Thyroid gland (tissue), 4 donors: ENCODE results near the gene C17orf107.

Source experiments
- CTCF ChIP-seq, 6 experiments: fragments of 200-600 bp in 3 of 6; fragments of 450-650 bp in 3 of 6; sonication (generic) in 3 of 6; IDR thresholded peaks; one replicate each; pipeline ENCODE4 v1.5.1; 2016 to 2019; ENCODE audit warnings: antibody characterized with exemption in 6 of 6, mild to moderate bottlenecking in 2 of 6, inconsistent platforms in 1 of 6, moderate library complexity in 1 of 6
- POLR2A ChIP-seq, 2 donors: fragments of 450-650 bp; IDR thresholded peaks; one replicate each; pipeline ENCODE4 v1.6.1; 2017; ENCODE audit warnings: antibody characterized with exemption in 2 of 2, mild to moderate bottlenecking in 2 of 2, moderate library complexity in 1 of 2

- no peak for TF ChIP-seq CTCF (IDR thresholded peaks at IDR 0.05)
- no peak for TF ChIP-seq POLR2A (IDR thresholded peaks at IDR 0.05)
Observed at GRCh38 chr17:4895657-4896331, 3.5 kb upstream of the C17orf107 start.
